ENCODE results near the gene SFXN3.

GRCh38 chr10:101071885-101072433 lies 40.9 kb downstream of the SFXN3 start:
- TF ChIP-seq CTCF (conservative IDR thresholded peaks at IDR 0.05; ENCODE audit: low read depth, low read length): no peak
- no peak for TF ChIP-seq EZH2 (IDR thresholded peaks at IDR 0.05; ENCODE audit: borderline replicate concordance, low read depth, low read length, poor library complexity, severe bottlenecking)

Data from A673 (cell line).